HG03097 (cell line): ENCODE data around the gene GRM8.

Source experiments
- ATAC-seq: cut with Tn5 transposase; IDR thresholded peaks from one replicate; pipeline ENCODE4 v1.9.1; 2021; ENCODE audit not compliant: unreplicated experiment, low FRiP score

GRM8 gene

DNA sequence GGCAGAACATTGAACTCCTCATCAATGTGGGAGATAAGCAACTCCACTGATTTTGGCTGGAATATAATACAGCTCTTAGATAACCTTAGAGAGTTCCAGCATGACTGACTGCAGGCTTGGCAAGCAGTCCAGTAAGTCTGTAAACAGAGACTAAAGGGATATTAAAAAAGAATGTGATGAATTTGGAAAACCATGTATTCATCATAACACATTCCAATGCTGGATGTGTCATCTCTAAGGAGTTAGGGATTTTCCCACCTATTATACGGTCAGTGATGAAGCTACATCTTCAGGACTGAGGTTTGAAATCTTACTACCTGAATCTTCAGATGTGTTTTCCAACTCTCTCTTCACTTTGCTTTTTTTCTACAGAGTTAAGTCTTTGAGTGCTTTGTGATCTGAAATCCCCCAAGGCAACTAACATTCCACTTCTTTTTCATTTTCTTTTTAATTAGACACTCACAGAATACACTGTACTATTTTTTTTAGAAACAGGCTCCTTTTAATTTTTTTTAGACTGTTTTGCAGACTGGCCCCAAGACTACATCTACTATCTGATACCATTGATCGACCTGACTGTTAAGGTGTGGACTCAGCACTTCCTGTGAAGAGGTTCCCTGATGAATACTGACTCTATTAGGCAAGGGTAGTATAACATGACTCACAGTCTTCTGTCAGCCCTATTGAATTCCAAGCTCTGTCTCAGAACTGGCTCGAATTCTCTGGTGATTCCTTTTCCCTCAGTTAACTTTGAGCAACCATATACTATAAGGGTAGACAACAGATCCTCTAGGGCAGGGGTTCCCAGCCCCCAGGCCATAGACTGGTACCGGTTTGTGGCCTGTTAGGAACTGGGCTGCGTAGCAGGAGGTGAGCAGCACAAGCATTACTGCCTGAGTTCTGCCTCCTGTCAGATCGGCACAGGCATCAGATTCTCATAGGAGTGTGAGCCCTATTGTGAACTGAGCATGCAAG is 678.2 kb downstream of the GRM8 start:
- no peak for ATAC-seq

DNA sequence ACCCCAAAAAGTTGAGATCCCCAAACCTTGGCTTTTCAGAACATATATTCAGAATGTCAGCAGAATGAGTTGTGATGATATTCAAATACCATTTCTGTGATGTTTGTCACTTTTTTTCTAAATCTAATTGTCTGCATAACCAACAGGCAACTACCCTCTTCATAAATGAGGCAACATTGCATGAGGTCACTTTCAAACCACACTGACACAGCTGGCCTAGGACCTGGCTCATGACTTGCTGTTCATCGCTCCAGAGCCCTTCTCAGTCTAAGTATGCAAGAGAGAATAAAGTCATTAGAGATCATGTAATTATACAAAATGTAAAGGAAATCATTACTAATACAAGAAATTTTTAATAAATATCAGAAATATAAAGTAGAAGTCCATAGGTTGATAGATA is 681.9 kb downstream of the GRM8 start:
- ATAC-seq = no peak

- no peak for ATAC-seq
Observed at GRCh38 chr7:126569402-126569801, 683.3 kb downstream of the GRM8 start.

- no peak for ATAC-seq
Observed at GRCh38 chr7:126557271-126557670, 695.5 kb downstream of the GRM8 start.

DNA sequence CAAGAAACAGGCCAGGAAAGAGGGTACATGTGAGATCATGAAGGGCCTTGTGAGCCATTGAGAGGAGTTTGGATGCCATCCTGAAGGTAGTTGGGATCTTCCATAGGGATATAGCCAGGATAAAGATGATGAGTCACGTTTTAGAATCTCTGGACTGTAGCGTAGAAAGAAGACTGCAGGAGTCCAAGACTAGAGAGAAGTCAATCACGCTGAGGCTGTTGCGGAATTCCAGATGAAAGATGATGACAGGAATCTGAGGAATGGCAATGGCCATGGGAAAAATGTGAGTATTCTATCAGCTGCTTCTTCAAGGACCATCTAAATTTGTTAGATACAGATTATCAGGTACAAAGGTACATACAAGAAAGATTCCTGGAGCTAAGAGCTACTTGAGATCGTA is 711.3 kb downstream of the GRM8 start:
- ATAC-seq = no peak

- ATAC-seq = no peak
Observed at GRCh38 chr7:126535176-126535575, 717.6 kb downstream of the GRM8 start.

- no peak for ATAC-seq
Observed at GRCh38 chr7:126533715-126534114, 719.0 kb downstream of the GRM8 start.

GRCh38 chr7:126529833-126530232 is 722.9 kb downstream of the GRM8 start:
- no peak for ATAC-seq

DNA sequence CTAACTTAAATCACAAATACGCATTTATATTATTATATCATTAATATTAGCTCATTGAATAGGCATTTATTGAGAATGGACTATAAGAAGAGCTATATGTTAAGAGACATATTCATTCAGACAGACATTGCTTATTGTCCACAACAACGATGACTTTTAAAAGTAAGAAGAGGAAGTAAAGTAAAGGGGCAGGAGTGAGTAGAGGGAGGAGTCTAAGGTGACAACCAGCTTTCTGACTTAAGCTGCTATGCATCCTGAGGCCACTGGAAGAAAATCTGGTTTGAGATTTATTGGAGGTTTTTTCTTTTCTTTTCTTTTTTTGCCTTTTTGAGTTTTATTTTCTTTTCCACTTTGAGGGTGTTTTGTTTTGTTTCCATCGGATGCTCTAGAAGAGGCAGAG is 723.5 kb downstream of the GRM8 start:
- ATAC-seq = no peak

GRCh38 chr7:126525906-126526305 is 726.8 kb downstream of the GRM8 start:
- ATAC-seq = no peak

GRCh38 chr7:126524967-126525366 is 727.8 kb downstream of the GRM8 start:
- ATAC-seq = no peak

DNA sequence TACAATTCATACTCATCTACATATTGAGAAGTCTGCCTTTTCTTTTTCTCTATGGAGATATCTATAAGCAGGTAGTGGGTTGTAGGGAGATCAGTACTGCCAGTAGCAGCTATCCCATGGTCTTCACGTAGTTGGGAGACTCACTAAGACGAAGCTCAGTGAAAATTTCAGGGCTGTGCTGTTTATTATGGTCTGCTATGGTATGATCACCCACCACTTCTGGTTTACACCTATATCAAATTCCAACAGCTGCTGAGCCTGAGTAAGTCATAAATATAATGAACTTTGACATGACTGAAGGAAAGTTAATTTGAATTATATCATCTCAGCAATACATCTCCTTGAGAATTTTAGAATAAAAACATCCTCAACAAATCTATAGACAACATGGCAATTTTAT is 741.7 kb downstream of the GRM8 start:
- ATAC-seq = no peak

DNA sequence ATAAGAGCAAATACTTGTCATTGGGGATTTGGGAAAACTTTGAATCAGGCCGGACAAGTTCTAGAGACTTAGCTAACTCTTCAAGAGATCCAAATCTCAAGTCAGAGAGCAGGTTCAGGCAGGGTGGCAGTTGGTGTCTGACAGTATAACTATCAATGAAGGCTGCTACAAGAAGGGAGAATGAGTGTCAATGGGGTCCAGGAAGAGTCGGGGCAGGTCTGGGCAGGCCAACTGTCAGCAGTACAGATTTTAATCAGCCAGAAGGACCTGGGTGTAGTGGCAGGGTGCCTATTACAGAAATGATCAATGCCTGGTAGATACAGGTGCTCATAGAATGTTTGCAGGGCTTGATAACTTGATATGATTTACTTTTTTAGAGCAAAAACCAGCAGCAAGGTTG is 751.1 kb downstream of the GRM8 start:
- ATAC-seq = no peak

DNA sequence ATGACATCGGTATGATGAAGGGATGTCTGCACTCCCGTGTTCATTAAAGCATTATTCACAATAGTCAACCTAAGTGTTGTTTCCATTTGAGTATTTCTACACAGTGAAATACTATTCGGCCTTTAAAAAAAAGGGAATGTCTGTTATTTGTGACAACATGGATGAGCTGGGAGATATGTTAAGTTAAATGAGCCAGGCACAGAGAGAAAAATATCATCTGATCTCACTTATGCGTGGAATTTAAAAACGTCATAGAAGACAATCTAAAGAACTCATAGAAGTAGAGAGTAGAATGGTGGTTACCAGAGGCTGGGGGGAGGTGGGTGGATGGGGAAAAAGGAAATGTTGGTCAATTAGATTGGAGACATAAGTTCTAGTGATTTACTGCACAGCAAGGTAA is 753.3 kb downstream of the GRM8 start:
- no peak for ATAC-seq

DNA sequence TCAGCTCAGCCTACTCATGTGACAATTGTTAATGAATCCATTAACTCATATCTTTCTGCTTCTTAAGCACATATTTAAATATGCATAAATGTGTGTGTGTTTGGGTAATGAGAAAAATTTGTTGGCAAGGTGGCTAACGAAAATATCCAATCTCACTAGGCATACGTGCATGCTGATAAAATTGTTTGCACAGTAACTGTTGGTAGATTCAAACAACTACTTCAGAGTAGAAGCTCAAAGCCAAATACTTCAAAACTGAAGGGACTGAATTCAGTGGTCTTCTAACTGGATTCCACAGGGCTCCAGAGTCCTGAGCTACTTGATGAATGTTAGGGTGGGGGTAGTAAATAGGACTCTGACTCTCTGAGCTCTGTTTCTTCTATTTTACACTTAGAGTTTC is 757.0 kb downstream of the GRM8 start:
- no peak for ATAC-seq

DNA sequence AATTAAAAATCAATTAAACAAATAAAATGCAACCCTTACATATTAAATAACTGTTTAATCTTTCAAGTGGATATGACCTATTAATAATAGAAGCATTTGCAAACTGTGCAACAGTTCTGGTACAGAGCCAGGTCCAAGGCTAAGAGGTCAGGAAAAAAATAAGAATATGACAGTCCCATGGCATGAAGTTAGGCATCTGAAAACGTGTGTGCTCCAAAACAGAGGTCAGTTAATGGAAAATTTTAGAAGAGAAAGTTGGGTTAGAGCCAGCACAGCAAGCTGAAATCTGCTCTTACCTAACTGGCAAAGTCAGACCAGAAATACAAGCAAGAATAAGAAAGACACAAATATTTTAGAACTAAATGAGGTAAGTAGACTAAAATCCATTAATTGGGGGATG is 757.7 kb downstream of the GRM8 start:
- no peak for ATAC-seq

- no peak for ATAC-seq
Observed at GRCh38 chr7:126493801-126494200, 758.9 kb downstream of the GRM8 start.

- no peak for ATAC-seq
Observed at GRCh38 chr7:126489874-126490273, 762.9 kb downstream of the GRM8 start.

DNA sequence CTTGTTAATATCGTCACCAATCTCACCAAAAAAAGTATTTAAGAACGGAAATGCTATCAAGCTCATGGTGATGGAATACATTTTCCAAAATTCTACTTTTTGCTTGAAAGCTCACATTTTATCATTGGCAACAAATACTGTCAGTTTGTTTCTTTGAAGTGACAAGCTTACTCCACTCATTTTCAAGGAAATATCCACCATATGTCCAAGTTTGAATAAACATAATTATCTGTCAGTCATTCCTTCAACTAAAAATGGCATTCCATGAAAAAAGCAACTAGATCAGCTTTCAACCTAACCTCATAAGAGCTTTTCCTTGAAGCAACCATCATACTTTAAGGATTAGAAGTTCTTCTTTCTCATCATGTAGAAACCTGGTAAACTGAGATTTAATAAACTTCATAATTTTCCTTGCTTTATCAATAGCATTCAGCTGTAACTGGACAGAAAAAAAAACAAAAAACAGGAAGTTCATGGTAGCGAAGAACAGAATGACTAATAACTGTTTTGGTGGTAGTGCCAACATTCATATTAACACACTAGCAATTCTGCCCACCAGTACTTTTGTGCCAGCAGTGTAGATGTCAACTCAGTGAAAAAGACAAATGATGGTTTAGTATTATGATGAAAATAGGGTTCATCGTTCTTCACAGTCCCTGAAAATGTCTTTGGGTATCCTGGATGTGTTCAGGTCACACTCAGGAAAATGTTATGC is 764.9 kb downstream of the GRM8 start:
- ATAC-seq = no peak

DNA sequence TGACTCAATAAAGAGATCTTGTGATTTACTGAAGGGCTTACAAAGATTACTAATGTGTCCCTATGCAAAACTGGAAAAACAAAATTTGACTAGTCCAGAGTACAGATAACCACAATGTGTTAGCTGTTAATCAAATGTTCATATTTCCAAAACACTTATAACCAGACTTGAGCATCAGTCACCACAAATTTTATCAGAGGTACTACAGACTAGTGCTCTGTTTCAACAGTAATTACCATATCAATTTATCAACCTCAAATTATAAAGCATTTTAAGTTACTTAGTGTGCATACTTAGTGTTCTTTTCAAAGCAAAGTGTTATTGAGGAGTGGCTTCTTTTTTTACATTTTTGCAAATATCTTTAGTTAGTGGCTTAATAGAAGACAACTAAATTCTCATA is 765.9 kb downstream of the GRM8 start:
- no peak for ATAC-seq

- no peak for ATAC-seq
Observed at GRCh38 chr7:126485791-126486190, 767.0 kb downstream of the GRM8 start.

DNA sequence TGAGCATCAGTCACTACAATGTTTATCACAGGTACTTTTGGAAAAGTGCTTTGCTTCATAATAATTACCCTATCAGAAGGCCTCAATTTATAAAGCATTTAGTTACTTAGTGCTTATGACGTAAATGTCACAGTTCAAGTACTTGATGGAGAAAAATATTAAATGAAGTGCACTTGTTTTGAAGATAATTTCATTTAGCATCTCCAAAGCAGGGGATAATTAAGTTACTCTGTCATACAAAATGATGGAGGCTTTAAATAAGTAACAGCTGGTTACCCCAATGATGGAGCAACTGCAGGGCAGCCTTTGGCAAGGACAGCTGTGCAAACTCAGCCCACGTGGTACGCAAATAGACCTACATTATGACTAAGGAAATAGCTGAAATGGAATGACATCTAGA is 768.8 kb downstream of the GRM8 start:
- no peak for ATAC-seq
